Measurements from ENCODE around the gene OSBPL3. TPM values are rescaled to one million over a fixed set of nuclear protein-coding genes. Genes with fewer than 3 reads are reported as not detected.

Gene OSBPL3
- total RNA-seq, 1 donor from 2014 or later, result 8.0 TPM

- no peak for TF ChIP-seq EZH2phosphoT487 (IDR thresholded peaks at IDR 0.05)
- no peak for TF ChIP-seq EZH2 (IDR thresholded peaks at IDR 0.05)
- no peak for TF ChIP-seq CTCF (IDR thresholded peaks at IDR 0.05)
- no peaks in the 10 kb centered on the region for H3K36me3 ChIP-seq
- Mint-ChIP-seq H3K36me3 (peaks cover 4% of the 10 kb centered on the region), H3K4me3 (no peak overlapping the region), H3K4me1 (peaks cover 29% of the 10 kb centered on the region), H3K27me3 (ENCODE audit: insufficient read depth, low read depth) (peaks cover 3% of the 10 kb centered on the region), H3K27ac (no peak overlapping the region), H3K9me3 (no peaks in the 10 kb centered on the region)
- DNase-seq (ENCODE audit: low spot score), result no peak
- no peak overlapping the region for H2AFZ ChIP-seq (replicated peaks)
- H3K9me3 ChIP-seq (ENCODE audit: low read depth), result no peaks in the 10 kb centered on the region
- H4K20me1 ChIP-seq (ENCODE audit: low read depth), result no peaks in the 10 kb centered on the region
- H3K27me3 ChIP-seq, result no peaks in the 10 kb centered on the region
- no peak overlapping the region for H3K4me2 ChIP-seq
- H3K27ac ChIP-seq, result no peak overlapping the region
- no peak overlapping the region for H3K9ac ChIP-seq
- H3K4me3 ChIP-seq, result no peak overlapping the region
- no peaks in the 10 kb centered on the region for H3F3A ChIP-seq (ENCODE audit: low read depth)
- H3K4me1 ChIP-seq, result no peaks in the 10 kb centered on the region
- no peaks in the 10 kb centered on the region for H3K79me2 ChIP-seq (ENCODE audit: low read depth)
These were observed 155.1 kb downstream of the OSBPL3 start for GRCh38 chr7:24824896-24825295.

- Histone ChIP-seq H3K27me3 (no peaks in the 10 kb centered on the region), H3K27ac (no peak overlapping the region), H3F3A (ENCODE audit: low read depth) (no peaks in the 10 kb centered on the region), H4K20me1 (ENCODE audit: low read depth) (no peaks in the 10 kb centered on the region), H3K4me2 (no peak overlapping the region), H3K9me3 (ENCODE audit: low read depth) (no peaks in the 10 kb centered on the region), H2AFZ (replicated peaks) (no peak overlapping the region), H3K9ac (no peak overlapping the region), H3K79me2 (ENCODE audit: low read depth) (no peaks in the 10 kb centered on the region), H3K4me1 (no peaks in the 10 kb centered on the region), H3K36me3 (no peaks in the 10 kb centered on the region), H3K4me3 (no peak overlapping the region)
- peaks cover 4% of the 10 kb centered on the region for H3K36me3 Mint-ChIP-seq
- H3K4me1 Mint-ChIP-seq, result peaks cover 26% of the 10 kb centered on the region
- H3K27me3 Mint-ChIP-seq (ENCODE audit: insufficient read depth, low read depth), result peaks cover 3% of the 10 kb centered on the region
- no peak for TF ChIP-seq CTCF (IDR thresholded peaks at IDR 0.05)
- no peak for TF ChIP-seq EZH2phosphoT487 (IDR thresholded peaks at IDR 0.05)
- TF ChIP-seq EZH2 (IDR thresholded peaks at IDR 0.05), result no peak
- H3K9me3 Mint-ChIP-seq, result no peaks in the 10 kb centered on the region
- no peak overlapping the region for H3K4me3 Mint-ChIP-seq
- DNase-seq (ENCODE audit: low spot score), result no peak
- no peak overlapping the region for H3K27ac Mint-ChIP-seq
These were observed 155.6 kb downstream of the OSBPL3 start for GRCh38 chr7:24824400-24824799.

DNA sequence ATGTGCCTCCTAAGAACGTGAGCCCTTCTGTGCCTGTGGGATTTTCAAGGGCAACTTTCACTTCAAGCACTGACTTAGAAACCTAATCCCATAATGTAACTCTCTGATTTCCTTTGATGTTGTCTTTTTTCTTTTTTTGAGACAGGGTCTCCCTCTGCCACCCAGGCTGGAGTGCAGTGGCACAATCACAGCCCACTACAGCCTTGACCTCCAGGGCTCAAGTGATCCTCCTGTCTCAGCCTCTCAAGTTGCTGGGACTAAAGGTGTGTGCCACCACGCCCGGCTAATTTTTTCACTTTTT is 158.3 kb downstream of the OSBPL3 start:
- DNase-seq (ENCODE audit: low spot score), result no peak
- Mint-ChIP-seq H3K4me3 (no peak overlapping the region), H3K9me3 (no peaks in the 10 kb centered on the region), H3K4me1 (peaks cover 23% of the 10 kb centered on the region), H3K27ac (no peak overlapping the region), H3K27me3 (ENCODE audit: insufficient read depth, low read depth) (peaks cover 3% of the 10 kb centered on the region), H3K36me3 (peaks cover 6% of the 10 kb centered on the region)
- Histone ChIP-seq H3K4me2 (no peak overlapping the region), H3F3A (ENCODE audit: low read depth) (no peaks in the 10 kb centered on the region), H3K36me3 (no peaks in the 10 kb centered on the region), H3K9me3 (ENCODE audit: low read depth) (no peaks in the 10 kb centered on the region), H3K4me3 (no peak overlapping the region), H3K9ac (no peak overlapping the region), H3K27ac (no peak overlapping the region), H2AFZ (replicated peaks) (no peak overlapping the region), H3K27me3 (no peaks in the 10 kb centered on the region), H4K20me1 (ENCODE audit: low read depth) (no peaks in the 10 kb centered on the region), H3K79me2 (ENCODE audit: low read depth) (no peaks in the 10 kb centered on the region), H3K4me1 (no peaks in the 10 kb centered on the region)
- TF ChIP-seq EZH2 (IDR thresholded peaks at IDR 0.05) (no peak), CTCF (IDR thresholded peaks at IDR 0.05) (no peak), EZH2phosphoT487 (IDR thresholded peaks at IDR 0.05) (no peak)

Data from neural progenitor cell (in vitro differentiated cells).